Lower leg skin (tissue), 4 donors: ENCODE results near the gene BUD23. TPM values are rescaled to one million over a fixed set of nuclear protein-coding genes. Genes with fewer than 3 reads are reported as not detected.

Experiments
- DNase-seq, 2 donors: peaks; one replicate each; pipeline ENCODE4 v3.0.0-alpha.2; 2019; ENCODE audit warnings: low spot score in 2 of 2
- H3K4me3 ChIP-seq: fragments of 200-600 bp; sonication (generic); 2 replicates; pipeline ENCODE4 v1.5.1; 2017; ENCODE audit warnings: mild to moderate bottlenecking, low read depth; ENCODE audit not compliant: poor library complexity, severe bottlenecking
- CTCF ChIP-seq, 3 donors: fragments of 450-650 bp; IDR thresholded peaks; one replicate each; pipeline ENCODE4 v1.5.1; 2016; ENCODE audit warnings: antibody characterized with exemption in 3 of 3, mild to moderate bottlenecking in 3 of 3, moderate library complexity in 2 of 3
- POLR2A ChIP-seq, 2 donors: fragments of 450-650 bp; IDR thresholded peaks; one replicate each; pipeline ENCODE4 v1.6.1; 2016 to 2017; ENCODE audit warnings: antibody characterized with exemption in 2 of 2, mild to moderate bottlenecking in 1 of 2, moderate library complexity in 1 of 2
- WGBS, 2 donors: methylation state at CpG; one replicate each; pipeline ENCODE4 v1.1.5; 2018; 5-methylcytosine and 5-hydroxymethylcytosine counted together
- intact Hi-C: fragments of 100-400 bp; cut with DNase I; formaldehyde crosslinking; loops from one replicate; pipeline ENCODE4 v1.15.0; 2023; ENCODE audit warnings: low total_unique reads
- total RNA-seq, 4 donors: library from RNA; depleted of rRNA; stranded (reverse); fragments of >200 nt; gene quantifications; one replicate each; pipeline ENCODE4 v1.1.0, GENCODE V29; 2016

BUD23 gene
- total RNA-seq, 4 donors from 2014 or later, result 46.3 to 57.8 (median 53.2) TPM

- TF ChIP-seq POLR2A (IDR thresholded peaks at IDR 0.05) (no peak), CTCF (IDR thresholded peaks at IDR 0.05) (no peak)
- intact Hi-C loops, result no loop called here
- no peak overlapping the region for H3K4me3 ChIP-seq
- WGBS, 2 donors, result 50 to 76% methylated on average over 2 of the region's 2 CpGs
- no peak for DNase-seq
These were observed 49.0 kb downstream of the BUD23 start for GRCh38 chr7:73732397-73732796.

- DNase-seq, result peak in 1 of 2 donors; percentile 96
- no peak overlapping the region for H3K4me3 ChIP-seq
- TF ChIP-seq CTCF (IDR thresholded peaks at IDR 0.05) (peak in 1 of 3 donors; percentile 20), POLR2A (IDR thresholded peaks at IDR 0.05) (no peak)
- 57 to 63% methylated on average over 15 of the region's 16 CpGs for WGBS, 2 donors
- intact Hi-C loops, result loop anchor here (5.0 kb wide), 2 partner anchors 107 to 122 kb away; partner anchors contain the start of gene METTL27
These were observed 51.5 kb downstream of the BUD23 start for GRCh38 chr7:73734619-73735527.

GRCh38 chr7:73735528-73735905 lies 52.1 kb downstream of the BUD23 start:
- intact Hi-C loops, result loop anchor here (5.0 kb wide), 2 partner anchors 107 to 122 kb away; partner anchors contain the start of gene METTL27
- DNase-seq, result no peak
- H3K4me3 ChIP-seq, result no peak overlapping the region
- TF ChIP-seq POLR2A (IDR thresholded peaks at IDR 0.05), result no peak
- TF ChIP-seq CTCF (IDR thresholded peaks at IDR 0.05), result no peak
- WGBS, 2 donors, result 92 to 97% methylated on average over 6 to 8 of the region's 8 CpGs

GRCh38 chr7:73736885-73737284 lies 53.5 kb downstream of the BUD23 start:
- H3K4me3 ChIP-seq, result no peak overlapping the region
- intact Hi-C loops, result loop anchor here (5.0 kb wide), 2 partner anchors 105 to 120 kb away; partner anchors contain the start of gene METTL27
- TF ChIP-seq POLR2A (IDR thresholded peaks at IDR 0.05) (no peak), CTCF (IDR thresholded peaks at IDR 0.05) (no peak)
- 91 to 93% methylated on average over 13 to 14 of the region's 14 CpGs for WGBS, 2 donors
- DNase-seq, result no peak

GRCh38 chr7:73737491-73738219 lies 54.3 kb downstream of the BUD23 start:
- 66 to 70% methylated on average over 12 to 17 of the region's 17 CpGs for WGBS, 2 donors
- H3K4me3 ChIP-seq, result no peak overlapping the region
- intact Hi-C loops, result loop anchor here (5.0 kb wide), 2 partner anchors 105 to 120 kb away; partner anchors contain the start of gene METTL27
- no peak for DNase-seq
- no peak for TF ChIP-seq CTCF (IDR thresholded peaks at IDR 0.05)
- TF ChIP-seq POLR2A (IDR thresholded peaks at IDR 0.05), result no peak
